ENCODE data around the gene SLC34A1.
"Not testable (repeated sequence)": the region's sequence is repeated elsewhere in the genome, so short reads cannot be mapped to it uniquely, and the experiment has no call there.

Gene SLC34A1

GRCh38 chr5:177355868-177356168 lies 28.4 kb upstream of the SLC34A1 start:
- DNase-seq (ENCODE audit: low read depth) = no peak

- DNase-seq (ENCODE audit: low read depth) = no peak
Measured at GRCh38 chr5:177356746-177357145, 27.5 kb upstream of the SLC34A1 start.

- DNase-seq (ENCODE audit: low read depth) = no peak
Measured at GRCh38 chr5:177357146-177357458, 27.1 kb upstream of the SLC34A1 start.

GRCh38 chr5:177357459-177358351 lies 26.5 kb upstream of the SLC34A1 start, which contains the start of gene RGS14:
RGS14 (plus strand) TSS chr5:177357924; CDS start chr5:177358025, 101 bp downstream.
- DNase-seq (ENCODE audit: low read depth) = peak; percentile 62

GRCh38 chr5:177358370-177358819 lies 25.8 kb upstream of the SLC34A1 start:
- no peak for DNase-seq (ENCODE audit: low read depth)

- no peak for DNase-seq (ENCODE audit: low read depth)
Measured at GRCh38 chr5:177359451-177359851, 24.8 kb upstream of the SLC34A1 start.

GRCh38 chr5:177359860-177360259 lies 24.4 kb upstream of the SLC34A1 start:
- no peak for DNase-seq (ENCODE audit: low read depth)

GRCh38 chr5:177360740-177361139 lies 23.5 kb upstream of the SLC34A1 start:
- DNase-seq (ENCODE audit: low read depth) = not testable (repeated sequence)

- DNase-seq (ENCODE audit: low read depth) = no peak
Measured at GRCh38 chr5:177361418-177362291, 22.6 kb upstream of the SLC34A1 start.

- no peak for DNase-seq (ENCODE audit: low read depth)
Measured at GRCh38 chr5:177362292-177362609, 22.0 kb upstream of the SLC34A1 start.

- peak; percentile 46 for DNase-seq (ENCODE audit: low read depth)
Measured at GRCh38 chr5:177362610-177363507, 21.4 kb upstream of the SLC34A1 start.

GRCh38 chr5:177363565-177363964 lies 20.7 kb upstream of the SLC34A1 start:
- no peak for DNase-seq (ENCODE audit: low read depth)

GRCh38 chr5:177364159-177364962 lies 19.9 kb upstream of the SLC34A1 start:
- no peak for DNase-seq (ENCODE audit: low read depth)

GRCh38 chr5:177365845-177366527 lies 18.2 kb upstream of the SLC34A1 start:
- DNase-seq (ENCODE audit: low read depth) = no peak

- no peak for DNase-seq (ENCODE audit: low read depth)
Measured at GRCh38 chr5:177366528-177367322, 17.5 kb upstream of the SLC34A1 start.

- DNase-seq (ENCODE audit: low read depth) = no peak
Measured at GRCh38 chr5:177367323-177367848, 16.8 kb upstream of the SLC34A1 start.

- DNase-seq (ENCODE audit: low read depth) = no peak
Measured at GRCh38 chr5:177367981-177368868, 16.0 kb upstream of the SLC34A1 start.

GRCh38 chr5:177368869-177369644 lies 15.2 kb upstream of the SLC34A1 start:
- DNase-seq (ENCODE audit: low read depth) = no peak

Data from activated T-helper 1 cell treated with Interleukin-2 at 50 U/mL for 16 hours (primary cell).